Ovary (tissue), 9 donors: ENCODE data around the gene EML2. TPM values are rescaled to one million over a fixed set of nuclear protein-coding genes. Genes with fewer than 3 reads are reported as not detected.

Experiments
- DNase-seq, 5 donors: peaks; one replicate each; pipeline ENCODE4 v3.0.0-alpha.2; 2019 to 2020
- H3K27ac ChIP-seq, 2 donors: fragments of 200-600 bp; one replicate each; pipeline versions ENCODE4 v1.5.1 to v1.8.0; 2019 to 2022
- H3K27me3 ChIP-seq: fragments of 200-600 bp; one replicate; pipeline ENCODE4 v1.8.0; 2022
- H3K36me3 ChIP-seq: fragments of 200-600 bp; sonication (generic); one replicate; pipeline ENCODE4 v1.5.1; 2019
- H3K4me1 ChIP-seq: one replicate; pipeline ENCODE4 v1.8.1; 2013; ENCODE audit warnings: mild to moderate bottlenecking, moderate library complexity; ENCODE audit not compliant: insufficient read depth
- H3K4me3 ChIP-seq: fragments of 200-600 bp; sonication (generic); one replicate; pipeline ENCODE4 v1.5.1; 2017
- H3K9me3 ChIP-seq, 2 donors: fragments of 200-600 bp in 1 of 2; sonication (generic) in 1 of 2; one replicate each; pipeline versions ENCODE4 v1.5.1 to v1.8.1; 2013 to 2019; ENCODE audit warnings: mild to moderate bottlenecking in 1 of 2, moderate library complexity in 1 of 2
- CTCF ChIP-seq, 3 donors: fragments of 450-650 bp in 2 of 3; fragments of 200-600 bp in 1 of 3; IDR thresholded peaks; one replicate each; pipeline versions ENCODE4 v1.5.1 to v1.8.0; 2016 to 2022; ENCODE audit warnings: antibody characterized with exemption in 3 of 3, mild to moderate bottlenecking in 1 of 3
- EP300 ChIP-seq: sonication (generic); formaldehyde crosslinking; IDR thresholded peaks from one replicate; pipeline ENCODE4 v1.6.1; 2017; ENCODE audit warnings: antibody characterized with exemption
- POLR2A ChIP-seq: fragments of 450-650 bp; IDR thresholded peaks from one replicate; pipeline ENCODE4 v1.6.1; 2017; ENCODE audit warnings: antibody characterized with exemption, mild to moderate bottlenecking, moderate library complexity
- WGBS, 3 donors: extraction: QIAGEN DNeasy Blood & Tissue Kit in 1 of 3; methylation state at CpG; one replicate each; pipeline versions ENCODE4 v1.1.5 to v1.1.7; 2013 to 2017; 5-methylcytosine and 5-hydroxymethylcytosine counted together
- intact Hi-C, 4 donors: fragments of 100-400 bp; cut with DNase I; formaldehyde crosslinking; loops; one replicate each; pipeline versions ENCODE4 v1.11.0 to v1.15.1; 2022 to 2023
- polyA plus RNA-seq, 2 donors: library from polyadenylated mRNA; stranded (reverse); fragments of 200-250 nt in 1 of 2; fragments of 350-450 nt in 1 of 2; fragmentation: Illumina TruSeq in 1 of 2; extraction: RNeasy Lipid Tissue Mini Kit (QIAGEN cat#74804) in 1 of 2; gene quantifications; one replicate each; pipeline ENCODE4 v1.2.3, GENCODE V29; 2013 to 2014
- total RNA-seq, 7 donors: library from RNA; depleted of rRNA in 2 of 7; stranded (reverse); fragments of >200 nt in 2 of 7; fragmentation: NEBNext Ultra II Directional in 3 of 7; extraction: Animal tissue kit (Norgen Biotek cat#: 25700) in 3 of 7; gene quantifications; one replicate each; pipeline versions ENCODE4 v1.1.0 to v1.2.4, GENCODE V29; 2016 to 2023
- donor health status: DM: no; HTN: no; CAD: no; lungs with moderate emphysema.
- donor health status: DM: no; HTN: no; CAD: no.
- donor health status: Bipolar disorder and iron deficiency.
- donor health status: DM: yes; HTN: yes; CAD: no.
- donor health status: DM: no; HTN: no; CAD: no.
- donor health status: DM: yes; HTN: yes; CAD: no.

The EML2 gene
- total and polyA plus RNA-seq, 9 donors = 9.9 to 25.0 (median 14.4) TPM

GRCh38 chr19:45595814-45596213 is 43.4 kb downstream of the EML2 start:
- intact Hi-C loops = no loop called here
- 45 to 59% (median 48%) methylated on average over 6 of the region's 6 CpGs for WGBS, 3 donors

GRCh38 chr19:45593520-45593919 is 45.7 kb downstream of the EML2 start:
- intact Hi-C loops = no loop called here
- Histone ChIP-seq H3K27ac (no peak overlapping the region), H3K4me3 (no peak overlapping the region), H3K4me1 (no peaks in the 10 kb centered on the region), H3K9me3 (no peaks in the 10 kb centered on the region), H3K36me3 (no peaks in the 10 kb centered on the region), H3K27me3 (no peaks in the 10 kb centered on the region)
- TF ChIP-seq POLR2A (no peak), EP300 (no peak), CTCF (IDR thresholded peaks at IDR 0.05) (no peak)
- no peak for DNase-seq
- WGBS, 3 donors = 0 to 10% (median 10%) methylated on average over 1 of the region's 1 CpG

More at GRCh38 chr19:45595814-45596213, 43.4 kb downstream of the EML2 start:
- Histone ChIP-seq H3K36me3 (no peaks in the 10 kb centered on the region), H3K9me3 (no peaks in the 10 kb centered on the region), H3K4me3 (no peak overlapping the region), H3K27me3 (no peaks in the 10 kb centered on the region), H3K27ac (no peak overlapping the region), H3K4me1 (no peaks in the 10 kb centered on the region)
- TF ChIP-seq POLR2A = no peak
- TF ChIP-seq CTCF (IDR thresholded peaks at IDR 0.05) = no peak
- TF ChIP-seq EP300 = no peak
- no peak for DNase-seq

- no peaks in the 10 kb centered on the region for H3K36me3 ChIP-seq
- H3K9me3 ChIP-seq = no peaks in the 10 kb centered on the region
- no peak for DNase-seq
- WGBS, 3 donors = 22 to 24% (median 22%) methylated on average over 4 of the region's 4 CpGs
- H3K27ac ChIP-seq = no peak overlapping the region
- TF ChIP-seq POLR2A (no peak), CTCF (IDR thresholded peaks at IDR 0.05) (no peak), EP300 (no peak)
- H3K4me1 ChIP-seq = no peaks in the 10 kb centered on the region
- no peak overlapping the region for H3K4me3 ChIP-seq
- no peaks in the 10 kb centered on the region for H3K27me3 ChIP-seq
- intact Hi-C loops = no loop called here
Measured at GRCh38 chr19:45592366-45592765, 46.8 kb downstream of the EML2 start.

GRCh38 chr19:45591638-45592005 is 47.6 kb downstream of the EML2 start:
- intact Hi-C loops = no loop called here
- H3K27me3 ChIP-seq = no peaks in the 10 kb centered on the region
- TF ChIP-seq CTCF (IDR thresholded peaks at IDR 0.05) (no peak), POLR2A (no peak), EP300 (no peak)

More at GRCh38 chr19:45591638-45592005, 47.6 kb downstream of the EML2 start:
- no peaks in the 10 kb centered on the region for H3K36me3 ChIP-seq
- DNase-seq = no peak
- no peaks in the 10 kb centered on the region for H3K9me3 ChIP-seq
- no peaks in the 10 kb centered on the region for H3K4me1 ChIP-seq
- WGBS, 3 donors = 89 to 96% (median 90%) methylated on average over 21 of the region's 21 CpGs
- no peak overlapping the region for H3K27ac ChIP-seq
- H3K4me3 ChIP-seq = no peak overlapping the region
